PFSK-1 (cell line): ENCODE data around the gene DENND11.

Experiments
- FOXP2 ChIP-seq: optimal IDR thresholded peaks from 2 replicates; pipeline ENCODE3; 2011; ENCODE audit warnings: borderline replicate concordance, control low read depth, inconsistent platforms; ENCODE audit not compliant: insufficient read depth; ENCODE audit errors: extremely low read length, extremely low read depth
- POLR2AphosphoS5 ChIP-seq: IDR thresholded peaks from 2 replicates; pipeline ENCODE4 v1.6.1; 2012; ENCODE audit warnings: low read depth, mild to moderate bottlenecking, control low read depth, low read length, moderate library complexity
- SIN3A ChIP-seq: IDR thresholded peaks from 2 replicates; pipeline ENCODE4 v1.6.1; 2012; ENCODE audit warnings: mild to moderate bottlenecking, low read length, moderate library complexity, borderline replicate concordance; ENCODE audit not compliant: insufficient read depth
- TAF1 ChIP-seq: IDR thresholded peaks from 2 replicates; pipeline ENCODE4 v1.6.1; 2012; ENCODE audit warnings: low read length, control low read depth, borderline replicate concordance; ENCODE audit not compliant: insufficient read depth
- TF ChIP-seq, protein P1 (sequence below), 2 experiments: IDR thresholded peaks; 2 replicates each; pipeline versions ENCODE4 v1.6.1 to v1.8.0; 2011 to 2012; ENCODE audit warnings: low read depth in 2 of 2, low read length in 2 of 2, control low read depth in 1 of 2, inconsistent platforms in 1 of 2, mild to moderate bottlenecking in 1 of 2, moderate library complexity in 1 of 2; ENCODE audit not compliant: insufficient read depth in 1 of 2

The DENND11 gene

DNA sequence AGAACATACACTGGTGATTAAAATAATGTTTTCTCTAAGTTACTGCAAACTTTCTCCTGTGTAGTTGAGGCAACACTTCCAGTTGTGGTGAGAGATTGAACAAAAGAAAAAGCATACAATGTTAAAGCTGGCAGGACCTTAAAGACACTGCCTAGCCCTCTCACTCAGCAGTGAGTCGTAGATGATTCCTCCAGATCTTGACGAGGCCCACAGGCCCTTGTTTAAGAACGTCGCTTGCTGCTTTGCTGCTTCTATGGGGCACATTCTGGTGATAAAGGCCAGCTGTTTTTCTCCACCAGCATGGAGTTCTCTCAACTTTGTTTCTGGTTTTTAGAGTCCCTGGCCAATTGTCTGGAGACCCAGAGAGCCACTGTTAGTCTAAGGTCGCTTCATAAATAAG lies 2.8 kb upstream of the DENND11 start:
- TF ChIP-seq, protein P1, sequence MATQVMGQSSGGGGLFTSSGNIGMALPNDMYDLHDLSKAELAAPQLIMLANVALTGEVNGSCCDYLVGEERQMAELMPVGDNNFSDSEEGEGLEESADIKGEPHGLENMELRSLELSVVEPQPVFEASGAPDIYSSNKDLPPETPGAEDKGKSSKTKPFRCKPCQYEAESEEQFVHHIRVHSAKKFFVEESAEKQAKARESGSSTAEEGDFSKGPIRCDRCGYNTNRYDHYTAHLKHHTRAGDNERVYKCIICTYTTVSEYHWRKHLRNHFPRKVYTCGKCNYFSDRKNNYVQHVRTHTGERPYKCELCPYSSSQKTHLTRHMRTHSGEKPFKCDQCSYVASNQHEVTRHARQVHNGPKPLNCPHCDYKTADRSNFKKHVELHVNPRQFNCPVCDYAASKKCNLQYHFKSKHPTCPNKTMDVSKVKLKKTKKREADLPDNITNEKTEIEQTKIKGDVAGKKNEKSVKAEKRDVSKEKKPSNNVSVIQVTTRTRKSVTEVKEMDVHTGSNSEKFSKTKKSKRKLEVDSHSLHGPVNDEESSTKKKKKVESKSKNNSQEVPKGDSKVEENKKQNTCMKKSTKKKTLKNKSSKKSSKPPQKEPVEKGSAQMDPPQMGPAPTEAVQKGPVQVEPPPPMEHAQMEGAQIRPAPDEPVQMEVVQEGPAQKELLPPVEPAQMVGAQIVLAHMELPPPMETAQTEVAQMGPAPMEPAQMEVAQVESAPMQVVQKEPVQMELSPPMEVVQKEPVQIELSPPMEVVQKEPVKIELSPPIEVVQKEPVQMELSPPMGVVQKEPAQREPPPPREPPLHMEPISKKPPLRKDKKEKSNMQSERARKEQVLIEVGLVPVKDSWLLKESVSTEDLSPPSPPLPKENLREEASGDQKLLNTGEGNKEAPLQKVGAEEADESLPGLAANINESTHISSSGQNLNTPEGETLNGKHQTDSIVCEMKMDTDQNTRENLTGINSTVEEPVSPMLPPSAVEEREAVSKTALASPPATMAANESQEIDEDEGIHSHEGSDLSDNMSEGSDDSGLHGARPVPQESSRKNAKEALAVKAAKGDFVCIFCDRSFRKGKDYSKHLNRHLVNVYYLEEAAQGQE (IDR thresholded peaks at IDR 0.05; ENCODE audit: insufficient read depth in 1 of 2, low read depth in 2 of 2, low read length in 2 of 2) = no peak
- TF ChIP-seq POLR2AphosphoS5 = no peak
- TF ChIP-seq SIN3A = no peak
- no peak for TF ChIP-seq TAF1
- TF ChIP-seq FOXP2 = no peak

DNA sequence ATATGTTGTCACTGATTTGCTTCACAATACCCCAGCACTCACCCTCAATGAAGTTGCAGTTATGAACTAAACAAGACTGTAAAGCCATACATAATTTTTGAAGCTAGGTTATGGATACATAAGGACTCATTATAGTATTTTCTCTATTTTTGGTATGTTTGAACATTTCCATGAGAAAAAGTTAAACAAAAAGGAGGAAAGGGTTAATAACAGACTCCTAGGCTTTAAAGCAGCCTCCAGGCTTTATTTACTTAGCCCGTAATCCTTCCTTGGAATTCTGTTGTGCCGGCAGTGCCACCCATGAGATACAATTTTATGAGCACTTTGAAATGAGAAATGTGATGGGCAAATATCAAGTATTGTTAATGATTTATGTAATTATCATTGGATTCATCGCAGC lies 2.1 kb upstream of the DENND11 start:
- TF ChIP-seq, protein P1 (IDR thresholded peaks at IDR 0.05; ENCODE audit: insufficient read depth in 1 of 2, low read depth in 2 of 2, low read length in 2 of 2) = no peak
- TF ChIP-seq SIN3A (no peak), POLR2AphosphoS5 (no peak), FOXP2 (no peak), TAF1 (no peak)

DNA sequence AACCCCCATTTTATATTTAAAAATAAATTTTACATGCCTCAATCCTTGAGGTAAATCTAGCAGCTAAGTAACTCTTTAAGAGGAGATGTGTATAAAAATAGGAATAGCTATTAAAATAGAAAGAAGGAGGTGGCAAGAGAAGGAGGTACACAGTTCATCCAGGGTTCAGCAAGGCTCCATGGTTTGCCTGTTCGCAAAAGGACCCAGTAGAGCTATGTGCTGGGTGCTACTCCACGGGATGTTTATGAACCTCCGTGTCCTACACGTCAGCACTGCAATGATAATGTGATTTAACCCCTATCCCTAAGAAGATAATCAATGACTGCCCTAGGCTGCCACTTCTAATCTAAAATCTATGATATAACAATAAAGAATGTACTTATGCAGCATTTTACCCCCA lies 926 bp upstream of the DENND11 start:
- TF ChIP-seq SIN3A (no peak), FOXP2 (no peak)
- TF ChIP-seq, protein P1 (IDR thresholded peaks at IDR 0.05; ENCODE audit: insufficient read depth in 1 of 2, low read depth in 2 of 2, low read length in 2 of 2) = no peak

GRCh38 chr7:141701489-141702046 lies 398 bp downstream of the DENND11 start:
- no peak for TF ChIP-seq POLR2AphosphoS5
- no peak for TF ChIP-seq SIN3A
- no peak for TF ChIP-seq FOXP2
- TF ChIP-seq, protein P1 (IDR thresholded peaks at IDR 0.05; ENCODE audit: insufficient read depth in 1 of 2, low read depth in 2 of 2, low read length in 2 of 2) = no peak

GRCh38 chr7:141700848-141701371 lies 1.1 kb downstream of the DENND11 start:
- TF ChIP-seq POLR2AphosphoS5 = no peak
- no peak for TF ChIP-seq SIN3A
